Measurements from ENCODE around the gene BMPR1B.

Gene BMPR1B

DNA sequence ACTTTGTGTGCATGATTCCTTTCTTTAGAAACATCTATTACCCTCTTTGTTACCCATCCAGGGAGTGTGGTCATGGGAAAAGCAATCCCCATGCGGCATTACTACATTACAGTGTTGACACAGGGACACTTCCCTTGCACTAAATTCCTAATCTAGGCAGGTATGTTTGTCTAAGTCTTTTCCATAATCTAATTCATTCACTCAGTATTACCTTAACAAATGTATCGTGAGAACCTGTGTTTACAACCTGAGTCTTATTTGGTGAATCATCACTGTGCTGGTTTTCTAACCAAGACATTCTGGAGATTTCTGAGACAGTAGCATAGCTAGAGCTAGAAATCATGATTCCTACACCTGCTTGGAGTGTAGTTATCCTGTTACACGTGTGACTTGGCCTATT lies 326.8 kb downstream of the BMPR1B start:
- CTCF ChIA-PET: no interaction called here

GRCh38 chr4:95085124-95085833 lies 327.5 kb downstream of the BMPR1B start:
- Histone ChIP-seq H3K9me3 (ENCODE audit: control insufficient read depth, insufficient read depth, low read depth, low read length) (no peaks in the 10 kb centered on the region), H3K4me1 (ENCODE audit: control insufficient read depth, insufficient read depth, low read length) (peaks cover 14% of the 10 kb centered on the region), H3K27ac (ENCODE audit: extremely low read depth, low read depth, low read length) (no peak overlapping the region; the same call in 1 of the 2 replicates), H3K4me3 (ENCODE audit: low read depth, low read length) (no peak overlapping the region), H3K36me3 (ENCODE audit: control insufficient read depth in 2 of 2, insufficient read depth in 1 of 2, low read length in 2 of 2) (no peaks in the 10 kb centered on the region)
- POLR2A ChIA-PET: no interaction called here
- TF ChIP-seq ZBTB17 (tag by site-specific recombination; IDR thresholded peaks at IDR 0.05) (peak; percentile 45), ZNF112 (tag by site-specific recombination; IDR thresholded peaks at IDR 0.05) (no peak), ZNF239 (tag by site-specific recombination; IDR thresholded peaks at IDR 0.05) (no peak)
- CTCF ChIA-PET: interaction anchor here (0.6 kb wide), 1 partner anchor 10 kb away, joined by 4 read pairs; no protein-coding TSS in a partner anchor

More for the DNA sequence above, 326.8 kb downstream of the BMPR1B start:
- Histone ChIP-seq H3K27ac (ENCODE audit: extremely low read depth, low read depth, low read length) (no peak overlapping the region), H3K4me1 (ENCODE audit: control insufficient read depth, insufficient read depth, low read length) (peaks cover 13% of the 10 kb centered on the region), H3K36me3 (ENCODE audit: control insufficient read depth in 2 of 2, insufficient read depth in 1 of 2, low read length in 2 of 2) (no peaks in the 10 kb centered on the region), H3K4me3 (ENCODE audit: low read depth, low read length) (no peak overlapping the region), H3K9me3 (ENCODE audit: control insufficient read depth, insufficient read depth, low read depth, low read length) (no peaks in the 10 kb centered on the region)
- TF ChIP-seq ZNF777 (tag by site-specific recombination; IDR thresholded peaks at IDR 0.05; ENCODE audit: borderline replicate concordance) (no peak), ZNF664 (tag by site-specific recombination; IDR thresholded peaks at IDR 0.05) (no peak)
- POLR2A ChIA-PET: no interaction called here

GRCh38 chr4:95086551-95086950 lies 328.8 kb downstream of the BMPR1B start:
- H3K36me3 ChIP-seq (ENCODE audit: control insufficient read depth in 2 of 2, insufficient read depth in 1 of 2, low read length in 2 of 2): no peaks in the 10 kb centered on the region
- H3K9me3 ChIP-seq (ENCODE audit: control insufficient read depth, insufficient read depth, low read depth, low read length): no peaks in the 10 kb centered on the region
- H3K4me1 ChIP-seq (ENCODE audit: control insufficient read depth, insufficient read depth, low read length): peaks cover 16% of the 10 kb centered on the region
- no peak overlapping the region for H3K27ac ChIP-seq (ENCODE audit: extremely low read depth, low read depth, low read length)
- POLR2A ChIA-PET: no interaction called here
- TF ChIP-seq WT1 (tag by site-specific recombination; IDR thresholded peaks at IDR 0.05) (no peak), ZNF223 (tag by site-specific recombination; IDR thresholded peaks at IDR 0.05) (no peak), ZSCAN23 (tag by site-specific recombination; IDR thresholded peaks at IDR 0.05) (no peak), ZNF76 (tag by site-specific recombination; IDR thresholded peaks at IDR 0.05; ENCODE audit: borderline replicate concordance, low read depth) (no peak), MEIS1 (CRISPR knock-in tag; IDR thresholded peaks at IDR 0.05; ENCODE audit: borderline replicate concordance) (no peak), ZNF792 (tag by site-specific recombination; IDR thresholded peaks at IDR 0.05) (no peak), PRDM10 (tag by site-specific recombination; IDR thresholded peaks at IDR 0.05) (no peak), ZNF433 (tag by site-specific recombination; IDR thresholded peaks at IDR 0.05; ENCODE audit: low read depth) (no peak), TRIM28 (IDR thresholded peaks at IDR 0.05; ENCODE audit: borderline replicate concordance, low read length) (no peak), ZNF112 (tag by site-specific recombination; IDR thresholded peaks at IDR 0.05) (no peak), ZNF558 (tag by site-specific recombination; IDR thresholded peaks at IDR 0.05) (no peak), ZNF10 (tag by site-specific recombination; IDR thresholded peaks at IDR 0.05) (no peak), ZNF394 (tag by site-specific recombination; IDR thresholded peaks at IDR 0.05; ENCODE audit: borderline replicate concordance) (no peak)
- TF ChIP-seq, protein P1, sequence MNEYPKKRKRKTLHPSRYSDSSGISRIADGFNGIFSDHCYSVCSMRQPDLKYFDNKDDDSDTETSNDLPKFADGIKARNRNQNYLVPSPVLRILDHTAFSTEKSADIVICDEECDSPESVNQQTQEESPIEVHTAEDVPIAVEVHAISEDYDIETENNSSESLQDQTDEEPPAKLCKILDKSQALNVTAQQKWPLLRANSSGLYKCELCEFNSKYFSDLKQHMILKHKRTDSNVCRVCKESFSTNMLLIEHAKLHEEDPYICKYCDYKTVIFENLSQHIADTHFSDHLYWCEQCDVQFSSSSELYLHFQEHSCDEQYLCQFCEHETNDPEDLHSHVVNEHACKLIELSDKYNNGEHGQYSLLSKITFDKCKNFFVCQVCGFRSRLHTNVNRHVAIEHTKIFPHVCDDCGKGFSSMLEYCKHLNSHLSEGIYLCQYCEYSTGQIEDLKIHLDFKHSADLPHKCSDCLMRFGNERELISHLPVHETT (tag by site-specific recombination; IDR thresholded peaks at IDR 0.05): no peak
- TF ChIP-seq, protein P2, sequence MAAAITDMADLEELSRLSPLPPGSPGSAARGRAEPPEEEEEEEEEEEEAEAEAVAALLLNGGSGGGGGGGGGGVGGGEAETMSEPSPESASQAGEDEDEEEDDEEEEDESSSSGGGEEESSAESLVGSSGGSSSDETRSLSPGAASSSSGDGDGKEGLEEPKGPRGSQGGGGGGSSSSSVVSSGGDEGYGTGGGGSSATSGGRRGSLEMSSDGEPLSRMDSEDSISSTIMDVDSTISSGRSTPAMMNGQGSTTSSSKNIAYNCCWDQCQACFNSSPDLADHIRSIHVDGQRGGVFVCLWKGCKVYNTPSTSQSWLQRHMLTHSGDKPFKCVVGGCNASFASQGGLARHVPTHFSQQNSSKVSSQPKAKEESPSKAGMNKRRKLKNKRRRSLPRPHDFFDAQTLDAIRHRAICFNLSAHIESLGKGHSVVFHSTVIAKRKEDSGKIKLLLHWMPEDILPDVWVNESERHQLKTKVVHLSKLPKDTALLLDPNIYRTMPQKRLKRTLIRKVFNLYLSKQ (tag by site-specific recombination; IDR thresholded peaks at IDR 0.05; ENCODE audit: borderline replicate concordance): no peak
- CTCF ChIA-PET: interaction anchor here (0.6 kb wide), 1 partner anchor 537 kb away, joined by 4 read pairs; no protein-coding TSS in a partner anchor
- no peak overlapping the region for H3K4me3 ChIP-seq (ENCODE audit: low read depth, low read length)

All from HEK293 (cell line).